ENCODE measurements around the gene LAD1.

LAD1 gene

GRCh38 chr1:201391651-201392511, 7.2 kb downstream of the LAD1 start:
- DNase-seq (ENCODE audit: low spot score): no peak

DNA sequence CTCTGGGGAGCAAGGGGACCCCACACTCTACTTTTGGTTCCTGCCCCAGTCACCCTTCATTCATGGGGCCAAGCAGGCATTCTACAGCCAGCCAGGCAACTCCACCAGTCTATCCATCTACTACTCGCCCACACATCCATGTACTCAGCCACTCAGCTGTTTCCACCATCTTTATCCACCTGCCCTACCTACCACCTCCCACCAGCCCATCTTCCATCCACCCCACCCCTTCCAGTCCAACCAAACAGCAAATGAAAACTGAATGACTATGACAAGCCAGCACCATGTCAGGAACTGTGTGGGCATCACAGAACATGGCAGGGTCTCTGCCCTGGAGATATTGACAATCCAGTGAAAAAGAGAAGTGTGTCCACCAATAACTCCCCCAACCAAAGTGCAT, 7.9 kb downstream of the LAD1 start:
- DNase-seq (ENCODE audit: low spot score): no peak

- DNase-seq (ENCODE audit: low spot score): no peak
Measured at GRCh38 chr1:201389051-201389450, 10.1 kb downstream of the LAD1 start.

- no peak for DNase-seq (ENCODE audit: low spot score)
Measured at GRCh38 chr1:201386208-201386607, 12.9 kb downstream of the LAD1 start.

- peak; percentile 16 for DNase-seq (ENCODE audit: low spot score)
Measured at GRCh38 chr1:201385299-201385891, 13.7 kb downstream of the LAD1 start.

DNA sequence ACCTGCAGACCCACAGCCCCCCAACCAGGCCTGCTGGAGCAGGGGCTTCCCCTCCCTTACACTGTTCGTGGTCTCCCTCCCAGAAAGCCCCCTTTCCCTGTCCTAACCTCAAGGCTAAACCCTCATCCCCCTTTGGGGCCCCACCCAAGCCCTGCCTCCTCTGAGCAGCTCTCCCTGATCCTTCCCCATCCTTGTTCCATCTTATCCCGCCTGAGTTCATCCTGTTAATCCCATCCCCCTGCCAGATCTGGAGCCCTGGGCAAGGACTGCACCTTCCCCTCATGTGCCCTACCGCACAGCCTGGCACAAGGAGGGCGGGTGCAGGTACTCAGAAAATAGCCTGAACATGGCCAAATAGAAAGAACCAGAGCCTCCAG, 14.7 kb downstream of the LAD1 start:
- no peak for DNase-seq (ENCODE audit: low spot score)

- no peak for DNase-seq (ENCODE audit: low spot score)
Measured at GRCh38 chr1:201383647-201384405, 15.3 kb downstream of the LAD1 start.

GRCh38 chr1:201381130-201381529, 18.0 kb downstream of the LAD1 start:
- DNase-seq (ENCODE audit: low spot score): no peak

DNA sequence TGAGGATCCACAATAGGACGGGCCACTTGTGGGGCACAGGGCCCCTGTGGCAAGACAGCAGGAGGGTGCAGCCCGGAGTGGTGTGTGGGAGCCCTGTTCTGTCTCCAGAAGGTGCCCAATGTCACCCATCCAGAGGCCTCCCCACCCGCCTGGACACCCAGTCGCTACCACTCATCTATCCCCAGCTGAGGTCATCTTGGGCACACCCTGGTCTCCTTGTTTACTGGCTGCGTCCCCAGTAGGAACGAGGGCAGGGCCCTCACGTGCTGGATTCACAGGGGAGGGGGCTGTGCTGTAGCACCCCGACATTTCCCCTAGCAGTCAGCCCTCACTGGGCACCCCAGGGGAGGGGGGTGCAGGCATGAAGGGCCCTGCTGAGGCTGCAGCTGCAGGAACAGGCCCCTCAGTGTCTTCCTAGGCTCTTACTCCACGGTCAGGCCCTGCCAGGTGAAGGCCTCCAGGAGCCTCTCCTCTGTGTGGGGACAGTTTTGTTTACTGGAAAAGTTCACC, 19.3 kb downstream of the LAD1 start:
- DNase-seq (ENCODE audit: low spot score): no peak

GRCh38 chr1:201378804-201379203, 20.3 kb downstream of the LAD1 start:
- DNase-seq (ENCODE audit: low spot score): no peak

DNA sequence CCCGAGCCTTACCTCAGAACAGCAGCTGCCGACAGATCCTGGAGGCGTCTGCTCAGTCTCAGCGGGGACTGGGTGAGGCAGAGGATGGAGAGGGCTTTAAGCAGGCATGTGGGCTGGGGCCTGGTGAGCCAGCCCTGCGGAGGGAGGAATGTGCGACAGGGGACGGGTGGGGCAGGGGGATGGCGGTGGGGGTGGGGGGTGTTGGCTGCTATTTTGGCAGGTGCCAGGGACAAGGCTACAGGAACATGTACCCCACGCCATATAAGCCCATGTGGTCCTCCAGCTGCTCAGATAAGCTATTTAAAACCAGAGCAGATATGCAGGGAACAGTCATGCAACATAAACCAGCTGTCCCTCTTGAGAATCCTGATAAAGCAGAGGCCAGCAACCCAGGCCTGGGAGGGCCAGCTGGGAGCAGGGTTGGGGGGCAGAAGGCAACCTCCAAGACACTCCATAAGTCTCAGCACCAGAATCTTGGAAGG, 21.5 kb downstream of the LAD1 start, which contains the start of gene TNNT2:
TNNT2 (minus strand) TSS at position 70 of the 482 bp plus-strand sequence. CDS start 4,426 bp downstream, outside the sequence.
- DNase-seq (ENCODE audit: low spot score): no peak

- no peak for DNase-seq (ENCODE audit: low spot score)
Measured at GRCh38 chr1:201376464-201377374, 22.4 kb downstream of the LAD1 start.

- no peak for DNase-seq (ENCODE audit: low spot score)
Measured at GRCh38 chr1:201376107-201376463, 23.0 kb downstream of the LAD1 start.

- no peak for DNase-seq (ENCODE audit: low spot score)
Measured at GRCh38 chr1:201375169-201375568, 24.0 kb downstream of the LAD1 start.

DNA sequence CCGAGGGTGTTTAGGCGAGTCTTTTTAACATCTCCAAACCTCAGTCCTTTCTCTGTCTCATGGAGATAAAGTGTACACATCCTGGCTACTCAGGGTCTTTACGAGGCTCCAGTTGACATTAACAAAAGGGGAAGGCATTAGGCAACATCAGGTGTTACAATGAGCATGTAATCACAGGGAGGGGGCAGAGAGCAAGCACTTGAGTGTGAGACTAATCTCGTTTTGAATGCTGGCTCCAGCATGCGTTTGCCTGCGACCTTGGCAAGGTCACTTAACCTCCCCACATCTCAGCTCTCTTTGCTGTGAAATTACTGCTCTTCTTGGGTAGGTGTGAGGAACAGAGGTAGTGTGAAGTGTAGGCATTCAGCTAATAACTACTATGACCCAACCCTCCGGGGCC, 24.8 kb downstream of the LAD1 start:
- no peak for DNase-seq (ENCODE audit: low spot score)

- no peak for DNase-seq (ENCODE audit: low spot score)
Measured at GRCh38 chr1:201371792-201372191, 27.3 kb downstream of the LAD1 start.

DNA sequence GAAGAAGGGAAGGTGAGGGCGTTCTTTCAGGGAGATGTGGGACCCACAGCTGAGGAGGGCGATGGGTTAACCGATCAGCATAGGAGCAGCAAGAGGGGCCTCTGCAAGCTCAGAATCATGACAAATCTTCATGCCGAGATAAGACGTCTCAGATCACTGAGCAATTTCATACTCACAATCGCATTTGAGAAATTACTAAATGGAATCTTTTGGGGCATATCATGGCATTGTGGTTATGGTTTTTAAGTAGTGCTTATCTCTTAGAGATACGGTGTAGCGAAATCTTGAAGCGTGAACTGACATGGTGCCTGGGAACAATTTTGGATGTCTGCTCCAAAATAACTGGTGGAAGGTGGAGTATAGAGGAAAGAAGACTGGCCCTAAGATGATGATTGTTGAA, 27.8 kb downstream of the LAD1 start:
- no peak for DNase-seq (ENCODE audit: low spot score)

- no peak for DNase-seq (ENCODE audit: low spot score)
Measured at GRCh38 chr1:201370500-201370899, 28.6 kb downstream of the LAD1 start.

DNA sequence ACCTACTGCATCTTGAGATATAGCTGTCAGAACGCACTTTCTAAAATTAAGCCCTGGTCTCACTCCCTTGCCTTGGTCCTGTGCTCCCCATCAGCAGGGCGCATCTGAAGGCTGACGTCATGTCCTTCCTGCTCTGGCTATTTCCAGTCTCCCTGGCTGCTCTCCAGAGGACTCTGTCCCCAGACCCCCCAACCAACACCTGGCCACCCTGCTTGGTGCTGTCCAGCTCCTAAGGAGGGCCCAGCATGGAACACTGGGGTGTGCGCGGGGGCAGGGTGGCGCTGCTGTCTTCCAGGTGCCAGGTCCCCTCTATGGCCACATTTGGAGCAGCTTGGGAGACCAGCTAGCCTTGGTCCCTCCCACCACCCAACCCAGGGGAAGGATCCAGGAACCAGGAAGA, 29.9 kb downstream of the LAD1 start:
- no peak for DNase-seq (ENCODE audit: low spot score)

DNA sequence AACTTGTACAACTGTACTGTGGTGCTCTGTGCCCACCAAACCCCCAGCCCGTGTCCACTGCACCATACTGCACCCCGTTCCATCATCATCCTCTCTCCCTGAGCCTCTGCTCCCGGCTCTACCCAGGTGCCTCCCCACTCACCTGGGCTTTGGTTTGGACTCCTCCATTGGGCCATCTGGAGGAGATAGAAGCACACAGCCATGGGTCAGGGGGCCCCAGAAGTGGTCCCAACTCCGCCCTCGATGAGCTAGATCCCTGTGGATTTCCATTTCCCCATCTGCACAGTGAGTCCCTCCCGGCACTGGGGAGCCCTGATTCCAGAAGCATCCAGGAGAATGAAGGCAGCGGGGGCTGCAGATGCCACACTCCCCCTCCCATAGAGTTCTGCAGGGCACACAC, 32.4 kb downstream of the LAD1 start:
- no peak for DNase-seq (ENCODE audit: low spot score)

GRCh38 chr1:201365251-201365650, 33.9 kb downstream of the LAD1 start:
- DNase-seq (ENCODE audit: low spot score): no peak

DNA sequence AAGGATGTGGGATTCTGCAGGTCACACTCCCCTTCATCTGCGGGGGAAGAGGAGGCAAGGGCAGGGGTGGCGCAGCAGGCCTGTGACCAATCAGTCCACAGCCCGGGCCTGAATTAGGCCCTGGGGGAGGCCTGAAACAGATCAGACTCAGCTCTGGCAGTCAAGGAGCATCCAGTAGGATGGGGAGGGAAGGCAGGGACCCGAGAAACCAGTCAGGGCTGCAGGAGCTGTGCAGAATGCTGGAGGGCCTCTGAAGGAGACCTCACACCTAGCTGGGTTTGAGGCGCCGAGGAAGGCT, 34.4 kb downstream of the LAD1 start:
- DNase-seq (ENCODE audit: low spot score): no peak
